ENCODE measurements around the gene UNC5B. TPM values are rescaled to one million over a fixed set of nuclear protein-coding genes. Genes with fewer than 3 reads are reported as not detected.

The UNC5B gene
- total RNA-seq, 1 experiment from 2014 or later = 49.6 TPM

- H3K27ac Mint-ChIP-seq = no peak overlapping the region
- ATAC-seq (no peak), DNase-seq (ENCODE audit: low spot score) (no peak)
- H3K4me1 Mint-ChIP-seq = peaks cover 47% of the 10 kb centered on the region
- H3K36me3 Mint-ChIP-seq = no peaks in the 10 kb centered on the region
- H3K9me3 Mint-ChIP-seq = no peaks in the 10 kb centered on the region
- ChIA-PET CTCF (interaction anchor here (0.8 to 2.4 kb wide), 6 partner anchors 12 to 345 kb away, joined by 3 to 8 read pairs (median 4); no protein-coding TSS in a partner anchor), POLR2A (no interaction called here)
- H3K4me3 Mint-ChIP-seq = no peak overlapping the region
- no peak for TF ChIP-seq ARID4B (CRISPR knock-in tag; IDR thresholded peaks at IDR 0.05; ENCODE audit: borderline replicate concordance)
- H3K27me3 Mint-ChIP-seq (ENCODE audit: low read depth) = no peaks in the 10 kb centered on the region
These were observed 35.8 kb downstream of the UNC5B start for GRCh38 chr10:71248210-71248609.

- H3K27ac Mint-ChIP-seq = no peak overlapping the region
- peaks cover 4% of the 10 kb centered on the region; the same call in 1 of the 2 replicates for H3K9me3 Mint-ChIP-seq
- TF ChIP-seq ZNF396 (CRISPR knock-in tag; IDR thresholded peaks at IDR 0.05; ENCODE audit: borderline replicate concordance) (no peak), FOXJ3 (CRISPR knock-in tag; IDR thresholded peaks at IDR 0.05; ENCODE audit: borderline replicate concordance) (no peak), ZNF423 (CRISPR knock-in tag; IDR thresholded peaks at IDR 0.05) (no peak), ZNF232 (CRISPR knock-in tag; IDR thresholded peaks at IDR 0.05) (no peak), IRF1 (CRISPR knock-in tag; IDR thresholded peaks at IDR 0.05) (no peak), ZNF532 (CRISPR knock-in tag; IDR thresholded peaks at IDR 0.05; ENCODE audit: borderline replicate concordance) (no peak), NR1H2 (CRISPR knock-in tag; IDR thresholded peaks at IDR 0.05) (no peak), MYBL2 (CRISPR knock-in tag; IDR thresholded peaks at IDR 0.05) (no peak)
- DNase-seq (ENCODE audit: low spot score) = no peak
- H3K27me3 Mint-ChIP-seq (ENCODE audit: low read depth) = no peaks in the 10 kb centered on the region
- ChIA-PET POLR2A (interaction anchor here (0.8 kb wide), 1 partner anchor 9 kb away, joined by 3 read pairs; no protein-coding TSS in a partner anchor), CTCF (interaction anchor here (0.5 to 0.9 kb wide), 2 partner anchors 64 to 347 kb away, joined by 3 to 5 read pairs; no protein-coding TSS in a partner anchor)
- ATAC-seq = no peak
- peaks cover 55% of the 10 kb centered on the region for H3K4me1 Mint-ChIP-seq
- no peak overlapping the region for H3K4me3 Mint-ChIP-seq
- peaks cover 4% of the 10 kb centered on the region; the same call in 1 of the 2 replicates for H3K36me3 Mint-ChIP-seq
These were observed 37.6 kb downstream of the UNC5B start for GRCh38 chr10:71249996-71250395.

GRCh38 chr10:71250405-71250804, 38.0 kb downstream of the UNC5B start:
- Mint-ChIP-seq H3K9me3 (peaks cover 5% of the 10 kb centered on the region; the same call in 1 of the 2 replicates), H3K4me1 (peaks cover 58% of the 10 kb centered on the region), H3K4me3 (no peak overlapping the region), H3K36me3 (peaks cover 6% of the 10 kb centered on the region; the same call in 1 of the 2 replicates), H3K27me3 (ENCODE audit: low read depth) (no peaks in the 10 kb centered on the region), H3K27ac (no peak overlapping the region)
- CTCF ChIA-PET = interaction anchor here (0.5 kb wide), 1 partner anchor 64 kb away, joined by 3 read pairs; no protein-coding TSS in a partner anchor
- POLR2A ChIA-PET = no interaction called here
- no peak for ATAC-seq
- no peak for DNase-seq (ENCODE audit: low spot score)
- TF ChIP-seq IRF2 (CRISPR knock-in tag; IDR thresholded peaks at IDR 0.05; ENCODE audit: borderline replicate concordance, low read depth) (no peak), CDX4 (CRISPR knock-in tag; IDR thresholded peaks at IDR 0.05; ENCODE audit: borderline replicate concordance) (no peak), IRF1 (CRISPR knock-in tag; IDR thresholded peaks at IDR 0.05) (no peak), NFYB (CRISPR knock-in tag; conservative IDR thresholded peaks at IDR 0.05; ENCODE audit: low read depth) (no peak), ATF2 (CRISPR knock-in tag; IDR thresholded peaks at IDR 0.05; ENCODE audit: borderline replicate concordance, low read depth) (no peak), MAX (CRISPR knock-in tag; IDR thresholded peaks at IDR 0.05) (no peak), ZMAT4 (CRISPR knock-in tag; IDR thresholded peaks at IDR 0.05) (no peak), ZNF416 (CRISPR knock-in tag; IDR thresholded peaks at IDR 0.05) (no peak), NR2C2 (CRISPR knock-in tag; IDR thresholded peaks at IDR 0.05) (no peak), MXD4 (CRISPR knock-in tag; IDR thresholded peaks at IDR 0.05; ENCODE audit: borderline replicate concordance) (no peak)

Measured in WTC11 (cell line).